LNCaP clone FGC (cell line): ENCODE measurements around the gene KIF6.
A peak's percentile ranks its signal among the peaks of the same experiment; 100 is the strongest.

Experiments
- DNase-seq: peaks from one replicate; pipeline ENCODE4 v3.0.0-alpha.2; 2011; ENCODE audit warnings: low read depth
- H3K4me3 ChIP-seq: 2 replicates; pipeline ENCODE4 v1.5.1; 2011; ENCODE audit warnings: mild to moderate bottlenecking, low read depth, low read length, control low read depth
- CTCF ChIP-seq: IDR thresholded peaks from 2 replicates; pipeline ENCODE4 v1.5.1; 2012; ENCODE audit warnings: mild to moderate bottlenecking; ENCODE audit not compliant: control insufficient read depth, insufficient read depth; ENCODE audit errors: extremely low read depth

Gene KIF6

GRCh38 chr6:39696986-39697788 lies 28.0 kb downstream of the KIF6 start:
- no peak for DNase-seq
- no peak for TF ChIP-seq CTCF
- H3K4me3 ChIP-seq: no peak overlapping the region

GRCh38 chr6:39695447-39695846 lies 29.8 kb downstream of the KIF6 start:
- H3K4me3 ChIP-seq: no peak overlapping the region
- no peak for TF ChIP-seq CTCF
- no peak for DNase-seq

GRCh38 chr6:39693206-39693605 lies 32.0 kb downstream of the KIF6 start:
- TF ChIP-seq CTCF: no peak
- H3K4me3 ChIP-seq: no peak overlapping the region
- DNase-seq: no peak

GRCh38 chr6:39688494-39688893 lies 36.7 kb downstream of the KIF6 start:
- DNase-seq: peak; percentile 32
- H3K4me3 ChIP-seq: no peak overlapping the region
- no peak for TF ChIP-seq CTCF

GRCh38 chr6:39686976-39687375 lies 38.2 kb downstream of the KIF6 start:
- no peak for DNase-seq
- no peak for TF ChIP-seq CTCF
- no peak overlapping the region for H3K4me3 ChIP-seq

- no peak overlapping the region for H3K4me3 ChIP-seq
- DNase-seq: no peak
- no peak for TF ChIP-seq CTCF
Measured at GRCh38 chr6:39685938-39686337, 39.3 kb downstream of the KIF6 start.

- TF ChIP-seq CTCF: no peak
- H3K4me3 ChIP-seq: no peak overlapping the region
- no peak for DNase-seq
Measured at GRCh38 chr6:39685489-39685826, 39.8 kb downstream of the KIF6 start.
